Right forelimb (tissue), 1 donor: ENCODE measurements around the gene RAI1.

Experiments used
- DNase-seq: peaks from one replicate; pipeline ENCODE4 v3.0.0-alpha.2; 2018

RAI1 gene

GRCh38 chr17:17701658-17702057 is 20.4 kb downstream of the RAI1 start:
- no peak for DNase-seq

- no peak for DNase-seq
These were observed 21.3 kb downstream of the RAI1 start for GRCh38 chr17:17702449-17703139.

- DNase-seq = peak; percentile 79
These were observed 22.1 kb downstream of the RAI1 start for GRCh38 chr17:17703140-17703919.

GRCh38 chr17:17704931-17705330 is 23.7 kb downstream of the RAI1 start:
- no peak for DNase-seq

GRCh38 chr17:17706140-17707060 is 25.1 kb downstream of the RAI1 start:
- DNase-seq = no peak

- DNase-seq = no peak
These were observed 27.0 kb downstream of the RAI1 start for GRCh38 chr17:17708295-17708694.

- no peak for DNase-seq
These were observed 27.6 kb downstream of the RAI1 start for GRCh38 chr17:17708816-17709215.

- DNase-seq = no peak
These were observed 28.6 kb downstream of the RAI1 start for GRCh38 chr17:17709815-17710321.

GRCh38 chr17:17710355-17710727 is 29.1 kb downstream of the RAI1 start:
- DNase-seq = no peak

GRCh38 chr17:17710728-17711541 is 29.7 kb downstream of the RAI1 start:
- no peak for DNase-seq

- DNase-seq = no peak
These were observed 30.4 kb downstream of the RAI1 start for GRCh38 chr17:17711641-17712162.

- DNase-seq = no peak
These were observed 31.1 kb downstream of the RAI1 start for GRCh38 chr17:17712268-17712924.

- no peak for DNase-seq
These were observed 32.6 kb downstream of the RAI1 start for GRCh38 chr17:17713839-17714238.

- DNase-seq = no peak
These were observed 33.1 kb downstream of the RAI1 start for GRCh38 chr17:17714261-17714866.

- no peak for DNase-seq
These were observed 33.6 kb downstream of the RAI1 start for GRCh38 chr17:17714879-17715278.

- no peak for DNase-seq
These were observed 35.7 kb downstream of the RAI1 start for GRCh38 chr17:17716837-17717523.

GRCh38 chr17:17718251-17718650 is 37.0 kb downstream of the RAI1 start:
- no peak for DNase-seq

GRCh38 chr17:17719199-17719940 is 38.1 kb downstream of the RAI1 start:
- no peak for DNase-seq

GRCh38 chr17:17719966-17720543 is 38.8 kb downstream of the RAI1 start:
- DNase-seq = no peak
